ENCODE results near the gene SLC5A12. TPM values are rescaled to one million over a fixed set of nuclear protein-coding genes. Genes with fewer than 3 reads are reported as not detected.

The SLC5A12 gene
- total and polyA plus RNA-seq, 8 donors, result 0.24 TPM; not detected in 7

GRCh38 chr11:26696330-26696729, 25.5 kb downstream of the SLC5A12 start:
- no peak for DNase-seq
- Histone ChIP-seq H3K4me3 (no peak overlapping the region), H3K36me3 (no peaks in the 10 kb centered on the region), H3K4me1 (no peaks in the 10 kb centered on the region), H3K27me3 (no peaks in the 10 kb centered on the region), H3K9me3 (no peaks in the 10 kb centered on the region), H3K27ac (no peak overlapping the region)
- no peak for ATAC-seq
- no peak for FAIRE-seq
- WGBS, 2 donors, result 37 to 44% methylated on average over 3 of the region's 3 CpGs
- intact Hi-C loops (cut with DNase I), result no loop called here
- no peak for TF ChIP-seq CTCF (IDR thresholded peaks at IDR 0.05)

- FAIRE-seq, result no peak
- no peak for TF ChIP-seq CTCF (IDR thresholded peaks at IDR 0.05)
- Histone ChIP-seq H3K36me3 (no peaks in the 10 kb centered on the region), H3K4me1 (no peaks in the 10 kb centered on the region), H3K27me3 (peaks cover 0 to 3% (median 0%) of the 10 kb centered on the region in 4 donors), H3K27ac (no peak overlapping the region), H3K4me3 (no peak overlapping the region), H3K9me3 (no peaks in the 10 kb centered on the region)
- WGBS, 2 donors, result 63 to 76% methylated on average over 4 of the region's 4 CpGs
- intact Hi-C loops (cut with DNase I), result no loop called here
- DNase-seq, result no peak
- no peak for ATAC-seq
Observed at GRCh38 chr11:26688701-26689100, 33.2 kb downstream of the SLC5A12 start.

GRCh38 chr11:26687351-26687750, 34.5 kb downstream of the SLC5A12 start:
- Histone ChIP-seq H3K4me3 (no peak overlapping the region), H3K36me3 (no peaks in the 10 kb centered on the region), H3K27ac (no peak overlapping the region), H3K9me3 (no peaks in the 10 kb centered on the region), H3K4me1 (no peaks in the 10 kb centered on the region), H3K27me3 (peaks cover 0 to 3% (median 0%) of the 10 kb centered on the region in 4 donors)
- intact Hi-C loops (cut with DNase I), result no loop called here
- ATAC-seq, result no peak
- TF ChIP-seq CTCF (IDR thresholded peaks at IDR 0.05), result no peak
- DNase-seq, result no peak
- no peak for FAIRE-seq
- WGBS, 2 donors, result 48 to 90% methylated on average over 1 of the region's 1 CpG

- no peaks in the 10 kb centered on the region for H3K36me3 ChIP-seq
- no peaks in the 10 kb centered on the region for H3K4me1 ChIP-seq
- no peaks in the 10 kb centered on the region for H3K9me3 ChIP-seq
- H3K27ac ChIP-seq, result no peak overlapping the region
- TF ChIP-seq CTCF (IDR thresholded peaks at IDR 0.05), result no peak
- H3K27me3 ChIP-seq, result no peaks in the 10 kb centered on the region
- DNase-seq (no peak), ATAC-seq (no peak), FAIRE-seq (no peak)
- no peak overlapping the region for H3K4me3 ChIP-seq
- intact Hi-C loops (cut with DNase I), result no loop called here
Observed at GRCh38 chr11:26677566-26677965, 44.3 kb downstream of the SLC5A12 start.

GRCh38 chr11:26676641-26677040, 45.2 kb downstream of the SLC5A12 start:
- DNase-seq, result no peak
- no peak for FAIRE-seq
- Histone ChIP-seq H3K27me3 (no peaks in the 10 kb centered on the region), H3K4me1 (no peaks in the 10 kb centered on the region), H3K36me3 (no peaks in the 10 kb centered on the region), H3K27ac (no peak overlapping the region), H3K9me3 (no peaks in the 10 kb centered on the region), H3K4me3 (no peak overlapping the region)
- intact Hi-C loops (cut with DNase I), result no loop called here
- no peak for TF ChIP-seq CTCF (IDR thresholded peaks at IDR 0.05)
- ATAC-seq, result no peak
- WGBS, 2 donors, result 61 to 75% methylated on average over 2 of the region's 2 CpGs

Data from pancreas (tissue), 10 donors.